K562 (cell line): Measurements from ENCODE around the gene KCNK2. TPM values are rescaled to one million over a fixed set of nuclear protein-coding genes. Genes with fewer than 3 reads are reported as not detected.

ENCODE experiments used
- C11orf30 ChIP-seq: fragments of 450-650 bp; IDR thresholded peaks from 2 replicates; pipeline ENCODE4 v1.6.1; 2016; ENCODE audit warnings: low read depth, mild to moderate bottlenecking
- CEBPB ChIP-seq: fragments of 450-650 bp; IDR thresholded peaks from 2 replicates; pipeline ENCODE4 v1.6.1; 2016; ENCODE audit warnings: missing genetic modification characterization, missing compliant biosample characterization
- EP300 ChIP-seq: IDR thresholded peaks from 2 replicates; pipeline ENCODE4 v1.6.1; 2012; ENCODE audit warnings: low read length, improper control_type of control experiment
- KLF6 ChIP-seq: fragments of 250-450 bp; sonication (Bioruptor Pico); IDR thresholded peaks from 2 replicates; pipeline ENCODE4 v1.4.0; 2020; ENCODE audit warnings: mild to moderate bottlenecking, moderate library complexity, borderline replicate concordance
- NR2C2 ChIP-seq, 2 experiments: fragments of 200-800 bp in 1 of 2; sonication (Bioruptor generic) in 1 of 2; sonication (generic) in 1 of 2; formaldehyde crosslinking in 1 of 2; IDR thresholded peaks; 2 replicates each; pipeline versions ENCODE4 v1.6.1 to v1.8.0; 2016 to 2022; ENCODE audit warnings: mild to moderate bottlenecking in 1 of 2, missing compliant biosample characterization in 1 of 2, missing genetic modification characterization in 1 of 2, missing genetic modification reagents in 1 of 2
- TGIF2 ChIP-seq: sonication (generic); formaldehyde crosslinking; IDR thresholded peaks from 2 replicates; pipeline ENCODE4 v1.8.1; 2022; ENCODE audit warnings: mild to moderate bottlenecking, missing genetic modification reagents, moderate library complexity
- ZFP30 ChIP-seq: fragments of 250-450 bp; sonication (Bioruptor Pico); IDR thresholded peaks from 2 replicates; pipeline ENCODE4 v1.8.0; 2022; ENCODE audit warnings: moderate library complexity, mild to moderate bottlenecking, inconsistent platforms, borderline replicate concordance
- polyA plus RNA-seq, 8 experiments: library from polyadenylated mRNA; depleted of rRNA in 4 of 8; stranded (reverse) in 5 of 8; unstranded in 3 of 8; fragments of >200 nt; fragmentation: Nextera tagmentation in 2 of 8; fragmentation: Illumina TruSeq in 1 of 8; extraction: Ambion mirVana in 2 of 8; extraction: Trizol in 1 of 8; gene quantifications; 2 replicates each; pipeline versions ENCODE4 v1.2.1 to v1.2.3, GENCODE V29; 2011 to 2014; ENCODE audit warnings: inconsistent platforms in 1 of 8, missing spikeins in 1 of 8
- total RNA-seq, 7 experiments: library from RNA; depleted of rRNA in 6 of 7; stranded (reverse); fragments of >200 nt in 6 of 7; fragmentation: Illumina TruSeq in 2 of 7; extraction: Trizol in 2 of 7; gene quantifications; 2 replicates each; pipeline versions ENCODE4 v1.2.1 to v1.2.3, GENCODE V29; 2011 to 2021; ENCODE audit warnings: low replicate concordance in 1 of 7
- TF ChIP-seq, protein P1 (sequence below), 2 experiments: fragments of 150-350 bp in 1 of 2; IDR thresholded peaks; 2 replicates each; pipeline ENCODE4 v1.6.1; 2012 to 2016; ENCODE audit warnings: low read depth in 2 of 2, low read length in 2 of 2, mild to moderate bottlenecking in 1 of 2, moderate library complexity in 1 of 2
- TF ChIP-seq, protein P2 (sequence below), 2 experiments: fragments of 450-650 bp; IDR thresholded peaks; 2 replicates each; pipeline ENCODE4 v1.6.1; 2016; ENCODE audit warnings: mild to moderate bottlenecking in 2 of 2, borderline replicate concordance in 1 of 2, low read depth in 1 of 2, moderate library complexity in 1 of 2
- TF ChIP-seq, protein P3 (sequence below): fragments of 250-450 bp; sonication (Bioruptor Pico); IDR thresholded peaks from 2 replicates; pipeline ENCODE4 v1.5.0; 2021

KCNK2 gene
- total and polyA plus RNA-seq, 9 of the 15 experiments (the other 6 are each of a cell fraction or from before 2014, with no cell fraction given) = 0.04 to 0.13 (median 0.05) TPM; not detected in 3

DNA sequence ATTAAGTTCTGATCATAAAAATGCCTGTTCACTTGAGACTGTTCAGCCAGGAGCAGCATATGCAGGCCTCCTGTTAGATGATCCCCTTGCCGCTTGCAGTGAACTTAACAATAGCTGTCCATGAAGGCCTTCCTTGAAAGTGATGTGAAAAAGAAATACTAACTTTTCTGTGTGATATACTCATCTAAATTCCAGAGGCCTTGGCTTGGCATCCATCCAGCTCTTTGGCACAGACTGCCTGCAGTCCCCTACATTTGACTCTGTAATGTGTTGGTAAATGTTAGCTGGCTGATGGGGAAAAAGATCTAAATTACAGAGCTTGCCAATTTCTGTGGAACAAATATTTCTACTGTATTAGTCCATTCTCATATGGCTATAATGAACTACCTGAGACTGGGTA is 73.7 kb downstream of the KCNK2 start (continued):
- TF ChIP-seq, protein P1, sequence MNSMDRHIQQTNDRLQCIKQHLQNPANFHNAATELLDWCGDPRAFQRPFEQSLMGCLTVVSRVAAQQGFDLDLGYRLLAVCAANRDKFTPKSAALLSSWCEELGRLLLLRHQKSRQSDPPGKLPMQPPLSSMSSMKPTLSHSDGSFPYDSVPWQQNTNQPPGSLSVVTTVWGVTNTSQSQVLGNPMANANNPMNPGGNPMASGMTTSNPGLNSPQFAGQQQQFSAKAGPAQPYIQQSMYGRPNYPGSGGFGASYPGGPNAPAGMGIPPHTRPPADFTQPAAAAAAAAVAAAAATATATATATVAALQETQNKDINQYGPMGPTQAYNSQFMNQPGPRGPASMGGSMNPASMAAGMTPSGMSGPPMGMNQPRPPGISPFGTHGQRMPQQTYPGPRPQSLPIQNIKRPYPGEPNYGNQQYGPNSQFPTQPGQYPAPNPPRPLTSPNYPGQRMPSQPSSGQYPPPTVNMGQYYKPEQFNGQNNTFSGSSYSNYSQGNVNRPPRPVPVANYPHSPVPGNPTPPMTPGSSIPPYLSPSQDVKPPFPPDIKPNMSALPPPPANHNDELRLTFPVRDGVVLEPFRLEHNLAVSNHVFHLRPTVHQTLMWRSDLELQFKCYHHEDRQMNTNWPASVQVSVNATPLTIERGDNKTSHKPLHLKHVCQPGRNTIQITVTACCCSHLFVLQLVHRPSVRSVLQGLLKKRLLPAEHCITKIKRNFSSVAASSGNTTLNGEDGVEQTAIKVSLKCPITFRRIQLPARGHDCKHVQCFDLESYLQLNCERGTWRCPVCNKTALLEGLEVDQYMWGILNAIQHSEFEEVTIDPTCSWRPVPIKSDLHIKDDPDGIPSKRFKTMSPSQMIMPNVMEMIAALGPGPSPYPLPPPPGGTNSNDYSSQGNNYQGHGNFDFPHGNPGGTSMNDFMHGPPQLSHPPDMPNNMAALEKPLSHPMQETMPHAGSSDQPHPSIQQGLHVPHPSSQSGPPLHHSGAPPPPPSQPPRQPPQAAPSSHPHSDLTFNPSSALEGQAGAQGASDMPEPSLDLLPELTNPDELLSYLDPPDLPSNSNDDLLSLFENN (IDR thresholded peaks at IDR 0.05; ENCODE audit: low read depth in 2 of 2, low read length in 2 of 2) = no peak
- TF ChIP-seq, protein P2, sequence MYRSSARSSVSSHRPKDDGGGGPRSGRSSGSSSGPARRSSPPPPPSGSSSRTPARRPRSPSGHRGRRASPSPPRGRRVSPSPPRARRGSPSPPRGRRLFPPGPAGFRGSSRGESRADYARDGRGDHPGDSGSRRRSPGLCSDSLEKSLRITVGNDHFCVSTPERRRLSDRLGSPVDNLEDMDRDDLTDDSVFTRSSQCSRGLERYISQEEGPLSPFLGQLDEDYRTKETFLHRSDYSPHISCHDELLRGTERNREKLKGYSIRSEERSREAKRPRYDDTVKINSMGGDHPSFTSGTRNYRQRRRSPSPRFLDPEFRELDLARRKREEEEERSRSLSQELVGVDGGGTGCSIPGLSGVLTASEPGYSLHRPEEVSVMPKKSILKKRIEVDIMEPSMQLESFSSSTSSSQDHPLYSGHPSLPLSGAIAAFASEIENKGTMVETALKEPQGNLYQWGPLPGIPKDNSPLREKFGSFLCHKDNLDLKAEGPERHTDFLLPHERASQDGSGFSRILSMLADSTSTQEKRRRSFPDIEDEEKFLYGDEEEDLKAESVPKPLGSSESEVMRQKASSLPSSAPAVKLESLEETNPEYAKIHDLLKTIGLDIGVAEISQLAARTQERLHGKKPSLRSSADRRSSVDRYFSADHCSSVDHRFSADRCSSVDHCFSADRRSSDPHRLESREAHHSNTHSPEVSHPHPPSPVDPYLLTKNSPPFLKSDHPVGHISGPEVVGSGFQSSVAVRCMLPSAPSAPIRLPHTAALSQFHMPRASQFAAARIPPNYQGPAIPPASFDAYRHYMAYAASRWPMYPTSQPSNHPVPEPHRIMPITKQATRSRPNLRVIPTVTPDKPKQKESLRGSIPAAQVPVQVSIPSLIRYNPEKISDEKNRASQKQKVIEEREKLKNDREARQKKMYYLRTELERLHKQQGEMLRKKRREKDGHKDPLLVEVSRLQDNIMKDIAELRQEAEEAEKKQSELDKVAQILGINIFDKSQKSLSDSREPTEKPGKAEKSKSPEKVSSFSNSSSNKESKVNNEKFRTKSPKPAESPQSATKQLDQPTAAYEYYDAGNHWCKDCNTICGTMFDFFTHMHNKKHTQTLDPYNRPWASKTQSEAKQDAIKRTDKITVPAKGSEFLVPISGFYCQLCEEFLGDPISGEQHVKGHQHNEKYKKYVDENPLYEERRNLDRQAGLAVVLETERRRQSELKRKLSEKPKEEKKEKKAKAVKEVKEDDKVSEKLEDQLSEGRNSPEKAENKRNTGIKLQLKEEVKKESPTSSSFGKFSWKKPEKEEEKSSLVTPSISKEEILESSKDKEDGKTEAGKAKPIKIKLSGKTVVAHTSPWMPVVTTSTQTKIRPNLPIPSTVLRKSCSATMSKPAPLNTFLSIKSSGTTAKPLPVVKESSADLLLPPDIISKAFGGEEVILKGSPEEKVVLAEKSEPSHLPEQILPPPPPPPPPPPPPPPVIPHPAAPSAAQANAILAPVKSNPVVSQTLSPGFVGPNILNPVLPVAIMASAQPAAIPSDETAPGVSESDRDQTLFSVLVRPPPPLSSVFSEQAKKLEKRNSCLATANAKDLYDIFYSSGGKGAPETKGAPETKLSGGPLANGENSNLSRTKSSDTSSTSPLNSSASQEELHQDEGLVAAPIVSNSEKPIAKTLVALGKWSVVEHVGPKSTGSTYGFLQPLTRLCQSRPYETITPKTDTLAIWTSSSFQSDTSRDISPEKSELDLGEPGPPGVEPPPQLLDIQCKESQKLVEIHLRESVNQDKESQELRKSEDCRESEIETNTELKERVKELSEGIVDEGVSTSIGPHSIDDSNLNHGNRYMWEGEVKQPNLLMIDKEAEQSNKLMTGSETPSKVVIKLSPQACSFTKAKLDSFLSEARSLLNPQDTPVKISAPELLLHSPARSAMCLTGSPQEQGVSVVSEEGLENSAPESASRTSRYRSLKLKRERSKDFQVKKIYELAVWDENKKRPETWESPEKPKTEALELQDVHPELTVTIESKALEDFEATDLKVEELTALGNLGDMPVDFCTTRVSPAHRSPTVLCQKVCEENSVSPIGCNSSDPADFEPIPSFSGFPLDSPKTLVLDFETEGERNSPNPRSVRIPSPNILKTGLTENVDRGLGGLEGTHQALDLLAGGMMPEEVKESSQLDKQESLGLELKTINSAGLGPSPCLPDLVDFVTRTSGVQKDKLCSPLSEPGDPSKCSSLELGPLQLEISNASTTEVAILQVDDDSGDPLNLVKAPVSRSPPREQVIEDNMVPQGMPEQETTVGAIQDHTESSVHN (IDR thresholded peaks at IDR 0.05; ENCODE audit: borderline replicate concordance in 1 of 2, low read depth in 1 of 2) = no peak
- TF ChIP-seq ZFP30 (CRISPR knock-in tag) = no peak
- TF ChIP-seq KLF6 (CRISPR knock-in tag) = no peak
- no peak for TF ChIP-seq CEBPB (tag)
- no peak for TF ChIP-seq TGIF2 (CRISPR knock-in tag)
- TF ChIP-seq EP300 = no peak
- no peak for TF ChIP-seq NR2C2 (CRISPR knock-in tag; IDR thresholded peaks at IDR 0.05)
- no peak for TF ChIP-seq NR2C2 (tag; IDR thresholded peaks at IDR 0.05)
- TF ChIP-seq, protein P3, sequence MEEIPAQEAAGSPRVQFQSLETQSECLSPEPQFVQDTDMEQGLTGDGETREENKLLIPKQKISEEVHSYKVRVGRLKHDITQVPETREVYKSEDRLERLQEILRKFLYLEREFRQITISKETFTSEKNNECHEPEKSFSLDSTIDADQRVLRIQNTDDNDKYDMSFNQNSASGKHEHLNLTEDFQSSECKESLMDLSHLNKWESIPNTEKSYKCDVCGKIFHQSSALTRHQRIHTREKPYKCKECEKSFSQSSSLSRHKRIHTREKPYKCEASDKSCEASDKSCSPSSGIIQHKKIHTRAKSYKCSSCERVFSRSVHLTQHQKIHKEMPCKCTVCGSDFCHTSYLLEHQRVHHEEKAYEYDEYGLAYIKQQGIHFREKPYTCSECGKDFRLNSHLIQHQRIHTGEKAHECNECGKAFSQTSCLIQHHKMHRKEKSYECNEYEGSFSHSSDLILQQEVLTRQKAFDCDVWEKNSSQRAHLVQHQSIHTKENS (CRISPR knock-in tag) = no peak
- no peak for TF ChIP-seq C11orf30
- TF ChIP-seq, all 486 proteins: peak for 0
